NCI-H187 (cell line): ENCODE measurements around the gene EEF2.

Experiments used
- DNase-seq, 2 experiments: peaks; one replicate each; lab custom pipeline; 2025; lab: John Stamatoyannopoulos, UW

Gene EEF2

GRCh38 chr19:3984584-3984907 is 717 bp downstream of the EEF2 start:
- DNase-seq, result no peak

- DNase-seq, result no peak
These were observed 1.2 kb downstream of the EEF2 start for GRCh38 chr19:3983936-3984583.

- DNase-seq, result no peak
These were observed 1.7 kb downstream of the EEF2 start for GRCh38 chr19:3983542-3983914.

GRCh38 chr19:3982701-3983541 is 2.3 kb downstream of the EEF2 start:
- no peak for DNase-seq

GRCh38 chr19:3981736-3982681 is 3.3 kb downstream of the EEF2 start:
- no peak for DNase-seq

GRCh38 chr19:3981373-3981735 is 3.9 kb downstream of the EEF2 start:
- no peak for DNase-seq

GRCh38 chr19:3980353-3981251 is 4.7 kb downstream of the EEF2 start:
- DNase-seq, result no peak

GRCh38 chr19:3979674-3980352 is 5.5 kb downstream of the EEF2 start:
- no peak for DNase-seq

- no peak for DNase-seq
These were observed 6.0 kb downstream of the EEF2 start for GRCh38 chr19:3979289-3979673.

- no peak for DNase-seq
These were observed 7.1 kb downstream of the EEF2 start for GRCh38 chr19:3978145-3978544.

GRCh38 chr19:3977242-3978143 is 7.8 kb downstream of the EEF2 start:
- no peak for DNase-seq

GRCh38 chr19:3976495-3977241 is 8.6 kb downstream of the EEF2 start:
- no peak for DNase-seq

GRCh38 chr19:3975637-3976087 is 9.6 kb downstream of the EEF2 start:
- DNase-seq, result no peak

GRCh38 chr19:3975144-3975543 is 10.1 kb downstream of the EEF2 start:
- no peak for DNase-seq

- peak; percentile 94 to 99 for DNase-seq
These were observed 14.3 kb downstream of the EEF2 start, which contains the start of gene DAPK3 for GRCh38 chr19:3970808-3971598. Gene DAPK3 (minus strand): TSS chr19:3971099. CDS start chr19:3969735, 1,364 bp downstream.

- DNase-seq, result no peak
These were observed 14.9 kb downstream of the EEF2 start for GRCh38 chr19:3970313-3970807.

- no peak for DNase-seq
These were observed 15.6 kb downstream of the EEF2 start for GRCh38 chr19:3969435-3970312.
